ENCODE results near the gene GOLGA6L10. TPM values are rescaled to one million over a fixed set of nuclear protein-coding genes. Genes with fewer than 3 reads are reported as not detected.
"Not testable (repeated sequence)": the region's sequence is repeated elsewhere in the genome, so short reads cannot be mapped to it uniquely, and the experiment has no call there.

GOLGA6L10 gene
- total RNA-seq, 1 experiment from 2014 or later = 3.8 TPM

GRCh38 chr15:82332711-82333602 lies 16.3 kb downstream of the GOLGA6L10 start:
- H3K4me3 Mint-ChIP-seq (ENCODE audit: unreplicated experiment); H3K4me1 Mint-ChIP-seq (ENCODE audit: low read depth, unreplicated experiment); H3K36me3 ChIP-seq (ENCODE audit: control insufficient read depth, insufficient read depth, low read length); intact Hi-C loops (cut with micrococcal nuclease; ENCODE audit: unreplicated experiment); BruUV-seq (replicated peaks); POLR2A ChIA-PET; H3K27me3 ChIP-seq (replicated peaks; ENCODE audit: control insufficient read depth, insufficient read depth, low read length); H3K9me3 ChIP-seq; H3K9me3 Mint-ChIP-seq (ENCODE audit: unreplicated experiment); CTCF ChIA-PET; H3K27ac Mint-ChIP-seq (ENCODE audit: unreplicated experiment); H3K27me3 Mint-ChIP-seq (ENCODE audit: insufficient read depth, unreplicated experiment); H3K4me1 ChIP-seq; H3K36me3 Mint-ChIP-seq (ENCODE audit: insufficient read depth, unreplicated experiment); H3K4me3 ChIP-seq (ENCODE audit: low read depth, low read length): not testable (repeated sequence)
- DNase-seq = peak; percentile 46 to 72

GRCh38 chr15:82331576-82332304 lies 17.5 kb downstream of the GOLGA6L10 start:
- BruUV-seq (replicated peaks); H3K36me3 Mint-ChIP-seq (ENCODE audit: insufficient read depth, unreplicated experiment); H3K4me3 Mint-ChIP-seq (ENCODE audit: unreplicated experiment); H3K27me3 ChIP-seq (replicated peaks; ENCODE audit: control insufficient read depth, insufficient read depth, low read length); H3K4me1 Mint-ChIP-seq (ENCODE audit: low read depth, unreplicated experiment); intact Hi-C loops (cut with micrococcal nuclease; ENCODE audit: unreplicated experiment); H3K4me3 ChIP-seq (ENCODE audit: low read depth, low read length); CTCF ChIA-PET; H3K4me1 ChIP-seq; H3K9me3 Mint-ChIP-seq (ENCODE audit: unreplicated experiment); POLR2A ChIA-PET; H3K36me3 ChIP-seq (ENCODE audit: control insufficient read depth, insufficient read depth, low read length); H3K27ac Mint-ChIP-seq (ENCODE audit: unreplicated experiment); H3K9me3 ChIP-seq; H3K27me3 Mint-ChIP-seq (ENCODE audit: insufficient read depth, unreplicated experiment): not testable (repeated sequence)
- peak in 1 of 2 experiments; percentile 7 for DNase-seq

- intact Hi-C loops (cut with micrococcal nuclease; ENCODE audit: unreplicated experiment); POLR2A ChIA-PET; BruUV-seq (replicated peaks); H3K4me3 ChIP-seq (ENCODE audit: low read depth, low read length); H3K36me3 Mint-ChIP-seq (ENCODE audit: insufficient read depth, unreplicated experiment); H3K4me1 ChIP-seq; H3K9me3 ChIP-seq; H3K36me3 ChIP-seq (ENCODE audit: control insufficient read depth, insufficient read depth, low read length); CTCF ChIA-PET; H3K27ac Mint-ChIP-seq (ENCODE audit: unreplicated experiment); H3K4me3 Mint-ChIP-seq (ENCODE audit: unreplicated experiment); H3K27me3 Mint-ChIP-seq (ENCODE audit: insufficient read depth, unreplicated experiment); H3K27me3 ChIP-seq (replicated peaks; ENCODE audit: control insufficient read depth, insufficient read depth, low read length); H3K9me3 Mint-ChIP-seq (ENCODE audit: unreplicated experiment); H3K4me1 Mint-ChIP-seq (ENCODE audit: low read depth, unreplicated experiment): not testable (repeated sequence)
- DNase-seq = peak in 1 of 2 experiments; percentile 1
These were observed 18.4 kb downstream of the GOLGA6L10 start for GRCh38 chr15:82330921-82331320.

GRCh38 chr15:82329039-82329438 lies 20.2 kb downstream of the GOLGA6L10 start:
- H3K4me3 Mint-ChIP-seq (ENCODE audit: unreplicated experiment); H3K9me3 ChIP-seq; H3K36me3 ChIP-seq (ENCODE audit: control insufficient read depth, insufficient read depth, low read length); POLR2A ChIA-PET; intact Hi-C loops (cut with micrococcal nuclease; ENCODE audit: unreplicated experiment); H3K36me3 Mint-ChIP-seq (ENCODE audit: insufficient read depth, unreplicated experiment); H3K4me1 ChIP-seq; H3K27ac Mint-ChIP-seq (ENCODE audit: unreplicated experiment); CTCF ChIA-PET; H3K9me3 Mint-ChIP-seq (ENCODE audit: unreplicated experiment); H3K4me1 Mint-ChIP-seq (ENCODE audit: low read depth, unreplicated experiment); BruUV-seq (replicated peaks); H3K27me3 ChIP-seq (replicated peaks; ENCODE audit: control insufficient read depth, insufficient read depth, low read length); H3K27me3 Mint-ChIP-seq (ENCODE audit: insufficient read depth, unreplicated experiment); H3K4me3 ChIP-seq (ENCODE audit: low read depth, low read length): not testable (repeated sequence)
- peak in 1 of 2 experiments; percentile 2 for DNase-seq

GRCh38 chr15:82327372-82327771 lies 21.9 kb downstream of the GOLGA6L10 start:
- H3K9me3 Mint-ChIP-seq (ENCODE audit: unreplicated experiment); H3K4me1 Mint-ChIP-seq (ENCODE audit: low read depth, unreplicated experiment); H3K27me3 ChIP-seq (replicated peaks; ENCODE audit: control insufficient read depth, insufficient read depth, low read length); H3K27ac Mint-ChIP-seq (ENCODE audit: unreplicated experiment); intact Hi-C loops (cut with micrococcal nuclease; ENCODE audit: unreplicated experiment); H3K4me3 Mint-ChIP-seq (ENCODE audit: unreplicated experiment); BruUV-seq (replicated peaks); POLR2A ChIA-PET; H3K4me3 ChIP-seq (ENCODE audit: low read depth, low read length); H3K4me1 ChIP-seq; H3K36me3 Mint-ChIP-seq (ENCODE audit: insufficient read depth, unreplicated experiment); H3K27me3 Mint-ChIP-seq (ENCODE audit: insufficient read depth, unreplicated experiment); H3K9me3 ChIP-seq; H3K36me3 ChIP-seq (ENCODE audit: control insufficient read depth, insufficient read depth, low read length); CTCF ChIA-PET: not testable (repeated sequence)
- peak in 1 of 2 experiments; percentile 3 for DNase-seq

GRCh38 chr15:82326896-82327295 lies 22.4 kb downstream of the GOLGA6L10 start:
- intact Hi-C loops (cut with micrococcal nuclease; ENCODE audit: unreplicated experiment); H3K4me1 ChIP-seq; H3K36me3 Mint-ChIP-seq (ENCODE audit: insufficient read depth, unreplicated experiment); H3K27me3 Mint-ChIP-seq (ENCODE audit: insufficient read depth, unreplicated experiment); H3K27ac Mint-ChIP-seq (ENCODE audit: unreplicated experiment); CTCF ChIA-PET; H3K9me3 Mint-ChIP-seq (ENCODE audit: unreplicated experiment); H3K4me3 ChIP-seq (ENCODE audit: low read depth, low read length); BruUV-seq (replicated peaks); H3K9me3 ChIP-seq; H3K4me3 Mint-ChIP-seq (ENCODE audit: unreplicated experiment); H3K36me3 ChIP-seq (ENCODE audit: control insufficient read depth, insufficient read depth, low read length); H3K27me3 ChIP-seq (replicated peaks; ENCODE audit: control insufficient read depth, insufficient read depth, low read length); H3K4me1 Mint-ChIP-seq (ENCODE audit: low read depth, unreplicated experiment); POLR2A ChIA-PET: not testable (repeated sequence)
- peak in 1 of 2 experiments; percentile 33 for DNase-seq

GRCh38 chr15:82325646-82326045 lies 23.6 kb downstream of the GOLGA6L10 start:
- H3K36me3 ChIP-seq (ENCODE audit: control insufficient read depth, insufficient read depth, low read length); H3K36me3 Mint-ChIP-seq (ENCODE audit: insufficient read depth, unreplicated experiment); POLR2A ChIA-PET; CTCF ChIA-PET; H3K4me1 Mint-ChIP-seq (ENCODE audit: low read depth, unreplicated experiment); H3K4me3 ChIP-seq (ENCODE audit: low read depth, low read length); H3K9me3 ChIP-seq; intact Hi-C loops (cut with micrococcal nuclease; ENCODE audit: unreplicated experiment); BruUV-seq (replicated peaks); H3K9me3 Mint-ChIP-seq (ENCODE audit: unreplicated experiment); H3K27ac Mint-ChIP-seq (ENCODE audit: unreplicated experiment); H3K27me3 Mint-ChIP-seq (ENCODE audit: insufficient read depth, unreplicated experiment); H3K27me3 ChIP-seq (replicated peaks; ENCODE audit: control insufficient read depth, insufficient read depth, low read length); H3K4me3 Mint-ChIP-seq (ENCODE audit: unreplicated experiment); H3K4me1 ChIP-seq: not testable (repeated sequence)
- DNase-seq = peak in 1 of 2 experiments; percentile 8
